Stimulated activated CD4-positive, alpha-beta T cell treated with anti-CD3 and anti-CD28 coated beads, Interleukin-12 subunit alpha, Interleukin-12 subunit beta, amount 100 ng/mL, for 48 hours (primary cell): ENCODE measurements around the gene ADGRG2.

ENCODE experiments used
- DNase-seq, 3 donors: peaks; one replicate each; pipeline ENCODE4 v3.0.0-alpha.2; 2020; ENCODE audit warnings: low read depth in 2 of 3, low spot score in 1 of 3

Gene ADGRG2

DNA sequence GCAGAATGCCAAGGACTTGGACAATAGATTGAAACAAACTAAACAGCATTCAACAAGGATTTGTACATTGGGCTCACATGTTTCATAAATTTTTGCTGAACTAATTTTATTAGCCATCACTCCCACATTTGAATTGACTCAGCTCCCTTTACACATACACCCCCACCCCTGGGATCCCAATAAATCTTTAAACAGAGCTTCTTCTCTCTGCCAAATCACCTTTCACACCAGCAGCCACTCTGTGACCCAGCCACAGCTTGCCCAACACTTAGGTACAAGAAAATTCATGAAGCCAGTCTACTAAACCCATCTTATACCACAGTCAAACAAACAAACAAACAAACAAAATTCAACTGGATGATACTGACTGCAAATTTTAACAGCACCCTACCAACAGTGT, 159.9 kb downstream of the ADGRG2 start:
- no peak for DNase-seq

DNA sequence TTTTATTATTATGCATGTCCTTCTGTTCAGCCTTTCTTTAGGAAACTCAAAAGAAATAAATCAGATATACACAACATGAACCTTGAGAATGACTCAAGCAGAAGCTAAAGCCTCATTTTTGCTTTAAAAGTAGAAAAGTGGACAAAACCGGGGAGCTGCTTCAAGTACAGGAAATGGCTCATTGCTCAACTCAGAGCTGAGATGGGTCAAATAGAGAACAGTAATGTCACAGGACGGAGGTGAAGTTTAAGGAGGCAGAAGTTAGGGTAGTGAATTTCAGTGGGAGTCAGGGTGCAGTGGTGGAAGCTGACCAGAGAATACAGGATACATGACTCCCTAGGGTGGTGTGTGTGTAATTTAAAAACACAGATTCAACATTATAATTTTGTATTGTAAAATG, 160.6 kb downstream of the ADGRG2 start:
- no peak for DNase-seq

DNA sequence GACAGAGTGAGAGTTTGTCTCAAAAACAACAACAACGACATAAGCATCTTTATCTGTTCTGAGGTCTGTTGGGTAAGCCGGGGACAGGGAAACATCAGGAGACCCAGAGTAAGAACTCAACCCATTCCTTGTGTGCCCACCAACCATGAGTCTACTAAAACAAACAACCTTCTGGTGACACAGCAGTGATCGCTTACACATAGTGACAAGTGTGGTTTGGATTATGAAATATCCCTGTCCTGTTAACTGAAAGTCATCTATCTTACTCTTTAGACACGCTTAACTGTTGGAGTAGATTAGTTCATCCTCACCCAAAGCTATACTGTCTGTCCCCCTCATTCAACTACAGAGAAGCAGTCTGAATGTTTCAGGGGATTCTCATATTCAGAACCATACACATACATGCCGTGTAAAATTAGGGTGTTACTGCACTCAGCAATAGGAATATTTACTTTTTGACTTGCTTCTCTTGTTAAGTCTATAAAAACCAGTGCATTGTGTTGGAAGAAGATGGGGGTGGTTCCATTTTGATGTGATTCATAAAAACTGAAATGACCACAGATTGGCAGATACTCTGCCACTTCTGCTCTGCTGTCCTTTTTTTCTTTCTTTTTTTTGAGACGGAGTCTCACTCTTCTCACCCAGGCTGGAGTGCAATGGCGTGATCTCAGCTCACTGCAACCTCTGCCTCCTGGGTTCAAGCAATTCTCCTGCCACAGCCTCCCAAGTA, 165.8 kb downstream of the ADGRG2 start:
- no peak for DNase-seq

DNA sequence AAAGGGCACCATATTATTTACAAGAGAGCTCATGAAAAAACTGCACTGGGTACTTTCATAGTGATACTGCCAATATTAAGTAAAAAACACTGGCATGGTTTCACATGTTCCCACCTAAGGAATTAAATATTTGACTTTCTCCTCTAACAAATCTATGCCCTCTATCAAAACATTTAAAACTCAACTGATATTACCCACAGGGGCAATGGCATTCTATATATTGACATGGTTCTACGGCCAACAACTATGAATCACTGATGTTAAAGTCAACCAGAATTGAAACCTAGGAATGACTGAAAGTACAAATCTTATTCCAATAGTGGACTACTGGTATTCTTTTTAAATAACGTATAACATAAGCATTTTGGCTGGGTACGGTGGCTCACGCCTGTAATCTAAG, 166.6 kb downstream of the ADGRG2 start:
- no peak for DNase-seq

DNA sequence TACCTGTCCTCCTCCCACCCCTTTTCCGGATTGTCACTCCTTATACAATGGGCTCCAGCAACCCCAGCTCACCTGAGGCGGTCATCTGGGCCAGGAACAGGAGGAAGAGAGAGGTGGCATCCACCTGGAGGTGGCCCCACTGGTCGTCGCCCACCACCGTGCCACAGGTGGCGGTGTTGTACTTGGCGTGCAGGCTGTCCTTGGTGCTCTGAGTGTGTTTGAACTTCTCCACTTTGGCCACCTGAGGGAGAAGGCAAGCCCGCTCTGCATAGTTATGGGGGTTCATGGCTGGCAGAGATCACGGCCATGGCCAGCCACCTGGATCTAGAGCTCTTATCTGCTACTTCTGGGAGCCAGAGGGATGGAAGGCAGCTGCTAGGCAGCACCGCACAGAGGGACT, 171.2 kb downstream of the ADGRG2 start:
- DNase-seq: no peak

DNA sequence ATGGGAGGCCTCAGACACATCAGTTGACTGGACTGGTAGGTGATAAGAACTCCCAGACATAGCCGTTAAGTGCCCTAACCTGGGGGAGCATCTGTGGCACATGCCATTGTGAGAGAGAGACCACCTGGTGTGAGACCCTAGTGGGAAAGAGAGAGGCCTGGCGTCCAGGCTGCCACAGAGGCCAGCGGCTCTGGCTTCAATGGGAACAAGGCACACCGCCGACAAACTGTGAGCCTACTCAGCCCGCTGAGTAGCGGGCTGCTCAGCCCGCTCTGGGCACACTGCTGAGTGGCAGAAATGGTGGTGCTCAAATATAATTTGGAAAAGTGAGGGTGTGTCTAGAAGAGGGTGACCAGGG, 172.3 kb downstream of the ADGRG2 start:
- no peak for DNase-seq

DNA sequence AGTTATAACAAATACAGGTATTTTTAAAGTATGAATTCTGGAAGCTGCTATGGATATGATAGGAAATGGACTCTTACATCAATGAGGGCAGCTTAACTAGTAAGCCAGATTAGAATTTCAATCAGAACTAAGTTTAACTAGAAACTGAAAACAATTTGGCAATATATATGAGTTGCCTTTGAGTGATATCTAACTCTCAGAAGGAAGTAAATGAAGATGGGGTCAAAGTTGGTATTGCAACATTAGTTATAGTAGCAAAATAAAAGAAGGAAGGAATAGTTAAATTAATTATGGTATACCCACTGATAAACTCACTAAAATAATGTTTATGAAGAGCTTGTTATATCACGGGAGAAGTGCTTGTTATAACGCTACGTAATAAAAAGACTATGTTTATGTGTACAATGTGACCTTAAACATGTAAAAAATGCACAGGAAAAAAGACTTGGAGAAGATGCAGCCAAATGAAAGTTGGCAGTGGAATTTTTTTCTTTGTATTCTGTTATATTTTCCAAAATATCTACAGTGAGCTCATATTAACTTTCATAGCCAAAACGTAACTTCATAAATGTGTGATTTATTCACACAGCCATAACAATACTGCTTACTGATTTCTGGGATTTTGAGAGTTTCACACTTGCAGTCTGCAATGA, 172.9 kb downstream of the ADGRG2 start:
- DNase-seq: no peak

DNA sequence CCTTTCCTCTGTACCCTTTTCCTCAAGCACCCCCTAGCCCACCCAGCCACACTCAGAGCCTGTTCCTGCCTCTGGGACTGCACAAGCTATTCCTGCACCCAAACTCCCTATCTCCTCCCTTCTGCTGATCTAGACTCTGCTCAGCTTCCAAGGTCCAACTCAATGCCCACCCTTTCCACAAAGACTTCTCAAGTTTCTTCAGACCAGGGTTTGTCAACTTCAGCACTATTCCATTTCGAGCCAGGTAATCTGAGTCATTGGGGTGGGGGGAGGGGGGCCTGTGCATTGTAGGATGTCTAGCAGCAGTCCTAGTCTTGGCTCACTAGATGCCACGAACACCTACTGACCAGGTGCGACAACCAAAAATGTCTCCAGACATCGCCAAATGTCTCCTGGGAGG, 175.7 kb downstream of the ADGRG2 start:
- no peak for DNase-seq

DNA sequence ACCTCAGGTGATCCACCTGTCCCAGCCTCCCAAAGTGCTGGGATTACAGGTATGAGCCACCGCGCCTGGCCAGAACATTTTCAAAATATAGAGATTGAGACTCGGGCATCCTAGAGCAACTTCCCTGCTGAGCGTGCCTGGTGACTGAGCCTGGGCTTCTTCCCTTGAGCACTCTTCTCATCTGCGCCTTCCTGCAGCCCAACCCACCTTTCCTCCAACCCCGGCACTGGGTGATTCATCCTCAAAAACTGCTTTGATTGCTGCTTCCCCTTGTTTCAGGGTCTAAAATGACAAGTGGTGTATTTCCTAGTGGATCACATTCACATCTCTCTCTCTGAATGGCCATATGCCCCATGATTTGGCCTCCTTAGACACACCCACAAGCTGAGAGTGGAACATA, 176.1 kb downstream of the ADGRG2 start:
- DNase-seq: no peak

DNA sequence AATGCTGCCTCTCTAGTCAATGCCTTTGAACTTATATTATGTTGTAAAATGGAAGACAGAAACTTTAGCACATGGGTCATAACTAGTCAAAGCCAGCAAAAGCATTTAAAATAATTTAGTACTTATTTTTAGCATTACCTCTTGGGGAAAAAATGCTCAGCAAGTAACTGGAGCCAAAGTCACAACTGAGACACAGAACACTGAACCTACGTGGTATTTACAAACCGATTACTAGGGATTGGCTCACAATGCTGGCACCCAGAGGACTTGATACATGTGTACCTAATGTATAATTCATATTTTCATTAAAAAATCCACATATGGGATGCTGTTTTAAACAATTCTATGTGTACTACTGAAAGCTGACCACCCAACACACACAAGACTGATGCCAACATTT, 176.8 kb downstream of the ADGRG2 start:
- DNase-seq: no peak

DNA sequence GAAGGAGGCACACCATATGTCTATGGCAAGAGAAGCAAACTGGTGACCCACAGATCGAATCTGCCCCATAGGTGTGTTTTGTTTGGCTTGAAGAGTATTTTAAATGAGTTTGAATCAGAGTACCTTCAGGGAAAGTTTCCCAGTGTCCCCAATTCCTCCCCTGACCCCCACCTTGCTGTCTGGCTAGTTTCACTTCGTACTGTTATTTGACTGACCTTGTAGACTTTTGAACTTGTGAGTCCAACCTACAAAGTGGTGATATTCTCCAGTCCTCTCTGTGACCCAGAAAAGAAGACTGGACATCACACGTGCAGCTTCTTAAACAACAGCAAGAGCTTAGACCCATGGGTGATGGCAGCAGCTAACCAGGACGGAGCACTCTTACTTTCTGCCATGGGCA, 177.8 kb downstream of the ADGRG2 start:
- no peak for DNase-seq

DNA sequence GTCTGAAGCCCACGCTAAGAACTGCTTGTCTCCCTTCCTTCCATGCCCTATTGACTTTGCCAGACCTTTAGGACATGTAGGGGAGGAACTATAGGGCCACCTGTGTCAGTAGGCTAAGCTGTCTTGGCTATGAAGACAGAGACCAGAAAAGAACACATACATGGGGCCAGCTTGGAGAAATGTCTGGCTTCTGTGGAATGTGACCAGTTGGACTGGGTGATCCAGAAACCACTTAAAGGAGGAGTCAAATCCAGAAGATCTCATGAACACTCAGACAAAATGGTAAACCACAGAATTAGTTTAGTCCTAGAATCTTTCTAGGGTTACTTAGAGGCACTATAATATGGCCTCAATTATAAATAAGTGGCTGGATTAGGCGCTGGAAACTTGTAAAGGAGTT, 180.4 kb downstream of the ADGRG2 start:
- no peak for DNase-seq
